HG02588 (cell line): ENCODE measurements around the gene TLCD5.

Experiments
- ATAC-seq: cut with Tn5 transposase; IDR thresholded peaks from one replicate; pipeline ENCODE4 v1.9.1; 2021; ENCODE audit warnings: mild to moderate bottlenecking, moderate library complexity; ENCODE audit not compliant: unreplicated experiment

TLCD5 gene

GRCh38 chr11:120336641-120337354 is 11.7 kb downstream of the TLCD5 start:
- peak; percentile 30 for ATAC-seq

DNA sequence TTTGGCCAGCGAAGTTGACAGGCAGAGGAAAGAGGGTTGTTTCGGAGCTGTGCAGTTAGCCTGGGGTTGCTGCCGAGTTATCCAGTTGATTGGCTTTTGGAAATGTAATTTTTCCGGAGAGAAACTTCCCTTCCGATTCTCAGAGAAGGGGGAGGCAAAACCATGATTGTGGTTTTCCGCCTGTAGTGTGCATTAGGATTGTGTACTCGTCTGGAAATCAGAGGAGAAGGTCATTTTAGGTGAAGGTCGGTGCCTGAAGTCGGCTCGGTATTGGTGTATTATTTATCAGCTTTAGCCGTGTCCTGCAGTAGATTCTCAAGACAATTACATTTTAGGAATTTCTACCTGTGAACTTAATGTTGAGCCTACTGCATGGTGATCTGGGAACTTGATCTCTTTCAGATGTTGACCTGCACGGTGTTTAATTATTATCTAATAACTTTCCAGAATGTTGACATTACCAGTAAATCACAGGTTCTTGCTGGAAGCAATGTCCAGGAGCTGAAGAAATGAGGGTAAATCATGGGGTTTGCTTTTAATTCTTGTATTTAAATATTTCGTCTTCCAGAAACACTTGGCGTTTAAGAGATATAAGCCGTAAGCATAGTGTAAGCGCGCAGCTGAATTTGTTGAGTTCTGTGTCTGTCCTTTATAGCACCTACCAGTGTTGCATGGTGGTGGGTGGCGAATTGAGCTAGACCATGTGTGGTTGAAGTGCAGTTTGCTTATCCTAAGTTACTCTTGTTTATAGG is 12.4 kb downstream of the TLCD5 start:
- ATAC-seq, result no peak

GRCh38 chr11:120338107-120338933 is 13.2 kb downstream of the TLCD5 start:
- ATAC-seq, result no peak

GRCh38 chr11:120339394-120339890 is 14.3 kb downstream of the TLCD5 start:
- ATAC-seq, result no peak

DNA sequence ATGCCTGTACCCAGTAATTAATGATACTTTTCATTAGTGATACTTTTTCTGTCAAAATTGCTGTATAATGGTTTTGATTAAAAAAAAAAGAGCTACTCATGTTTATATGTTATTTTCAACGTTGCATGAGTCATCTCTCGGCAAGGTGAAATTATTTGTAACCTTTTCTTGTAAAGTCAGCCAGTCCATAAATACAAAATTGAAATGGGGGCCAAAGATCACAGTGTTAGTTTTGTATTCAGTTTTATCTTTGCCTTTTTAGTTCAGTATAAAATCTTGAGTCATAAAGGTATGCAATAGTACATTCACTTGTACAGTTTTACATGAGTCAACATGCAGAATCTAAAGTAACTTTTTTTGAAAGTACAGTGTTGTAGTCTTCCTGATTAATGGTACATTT is 15.4 kb downstream of the TLCD5 start:
- ATAC-seq, result no peak

DNA sequence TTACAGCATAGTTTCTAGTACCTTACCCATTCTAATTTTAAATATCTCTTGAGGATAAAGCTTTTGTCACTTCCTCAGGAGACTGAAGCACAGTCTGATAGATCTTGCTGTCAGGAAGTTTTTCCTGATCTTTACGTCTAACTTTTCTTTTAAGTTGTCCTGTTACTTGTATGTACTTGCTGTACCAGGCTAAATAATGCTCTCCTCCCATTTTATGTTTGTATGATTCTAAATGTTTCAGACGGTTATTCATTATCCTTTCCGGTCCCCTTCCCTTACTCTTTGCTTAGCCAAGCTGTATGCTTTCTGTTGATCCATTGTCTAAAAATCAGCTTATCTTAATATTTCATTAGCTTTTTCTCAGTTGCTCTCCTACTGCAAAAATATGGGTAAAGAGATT is 17.1 kb downstream of the TLCD5 start:
- ATAC-seq, result no peak

DNA sequence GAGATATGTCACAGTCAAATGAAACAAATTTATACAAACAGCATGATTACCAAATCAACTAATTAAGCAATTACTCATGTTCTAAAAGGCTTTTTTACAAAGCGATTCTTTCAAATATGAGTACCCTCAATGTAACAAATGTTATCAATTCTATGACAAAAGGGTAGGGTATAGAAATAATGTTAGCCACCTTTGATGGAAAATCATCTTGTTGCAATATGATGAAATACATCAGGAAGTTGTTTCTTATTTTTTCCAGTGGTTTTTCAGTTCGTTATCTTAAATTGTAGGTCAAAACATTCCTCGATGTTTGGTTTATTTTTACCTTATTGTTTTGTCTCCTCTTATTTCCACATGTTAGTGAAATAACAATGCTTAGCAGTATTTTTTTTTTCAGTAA is 17.6 kb downstream of the TLCD5 start:
- no peak for ATAC-seq

GRCh38 chr11:120343429-120343828 is 18.3 kb downstream of the TLCD5 start:
- peak; percentile 60 for ATAC-seq

- peak; percentile 76 for ATAC-seq
Measured at GRCh38 chr11:120344302-120345004, 19.4 kb downstream of the TLCD5 start.

- no peak for ATAC-seq
Measured at GRCh38 chr11:120346233-120346632, 21.1 kb downstream of the TLCD5 start.

DNA sequence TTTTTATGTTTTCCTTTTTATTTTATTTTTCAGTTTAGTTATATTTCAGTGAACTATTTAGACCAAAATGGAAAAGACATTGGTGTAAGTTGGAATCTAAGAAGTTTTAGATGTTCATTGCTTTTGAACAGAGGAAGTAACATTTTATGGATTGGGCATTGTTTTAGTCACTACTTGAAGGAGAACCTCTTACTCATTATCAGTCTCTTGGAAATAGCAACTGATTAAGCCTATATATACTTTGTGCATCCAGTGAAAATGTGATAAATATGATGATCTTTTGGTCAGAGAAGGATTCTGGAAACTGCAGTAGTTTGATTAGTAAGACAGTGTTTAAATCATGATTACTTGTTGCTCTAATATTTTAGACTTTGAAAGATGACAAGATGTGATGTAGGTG is 25.5 kb downstream of the TLCD5 start:
- no peak for ATAC-seq

DNA sequence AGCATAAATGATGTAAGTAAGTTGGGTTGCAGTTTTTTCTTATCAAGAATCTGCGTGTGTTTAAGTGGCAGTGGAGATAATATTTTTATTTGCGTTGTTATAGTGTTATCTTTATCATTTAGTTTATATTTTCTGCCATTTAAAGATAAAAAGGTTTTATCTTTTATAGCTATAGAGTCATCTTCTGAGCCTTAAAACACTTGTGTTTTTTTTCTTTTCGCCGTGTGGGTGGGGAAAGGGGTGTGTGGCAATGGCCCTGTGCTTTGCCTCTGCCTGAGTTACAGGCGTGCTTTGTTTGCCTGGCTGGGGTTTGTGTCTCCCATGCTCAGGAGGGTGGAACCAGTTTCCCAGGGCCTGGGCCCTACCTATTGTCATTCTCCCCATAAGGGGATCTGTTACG is 27.3 kb downstream of the TLCD5 start:
- no peak for ATAC-seq

DNA sequence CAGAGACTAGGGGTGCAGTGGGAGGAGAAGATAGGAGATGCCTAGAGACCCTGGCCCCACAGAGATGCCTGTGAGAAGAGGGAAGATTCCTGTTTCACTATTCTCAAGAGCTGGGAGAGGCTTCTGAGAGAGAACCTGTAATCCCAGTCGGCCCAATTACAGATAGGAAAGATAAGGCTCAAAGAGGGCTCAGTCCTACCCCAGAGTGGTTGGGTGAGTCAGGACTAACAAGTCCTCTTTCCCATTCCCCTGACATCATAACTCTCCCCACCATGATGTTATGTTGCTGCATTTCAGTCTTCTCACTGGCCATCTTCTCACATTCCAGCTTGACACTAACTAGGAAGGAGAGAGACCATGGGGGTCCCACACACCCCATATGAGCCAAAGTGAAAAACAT is 29.0 kb downstream of the TLCD5 start:
- no peak for ATAC-seq

DNA sequence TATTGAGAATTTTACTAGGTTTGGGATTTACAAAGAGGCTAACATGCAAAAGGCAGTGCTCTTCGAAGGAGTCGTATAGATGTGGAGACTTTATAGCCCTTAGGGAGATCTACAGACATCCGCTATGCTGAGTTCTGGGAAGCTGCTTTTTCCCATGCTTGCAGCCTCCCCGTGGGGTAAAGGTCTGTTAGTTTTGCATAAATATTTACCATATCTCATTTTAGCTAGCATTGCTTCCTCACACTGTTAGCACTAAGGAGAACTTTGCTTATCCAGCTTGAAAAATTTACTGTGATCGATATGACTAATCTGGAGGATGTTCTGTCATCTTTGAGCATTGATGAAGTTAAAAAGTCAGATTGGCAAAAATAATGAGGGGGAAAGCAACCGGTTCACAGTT is 29.7 kb downstream of the TLCD5 start:
- ATAC-seq, result no peak

DNA sequence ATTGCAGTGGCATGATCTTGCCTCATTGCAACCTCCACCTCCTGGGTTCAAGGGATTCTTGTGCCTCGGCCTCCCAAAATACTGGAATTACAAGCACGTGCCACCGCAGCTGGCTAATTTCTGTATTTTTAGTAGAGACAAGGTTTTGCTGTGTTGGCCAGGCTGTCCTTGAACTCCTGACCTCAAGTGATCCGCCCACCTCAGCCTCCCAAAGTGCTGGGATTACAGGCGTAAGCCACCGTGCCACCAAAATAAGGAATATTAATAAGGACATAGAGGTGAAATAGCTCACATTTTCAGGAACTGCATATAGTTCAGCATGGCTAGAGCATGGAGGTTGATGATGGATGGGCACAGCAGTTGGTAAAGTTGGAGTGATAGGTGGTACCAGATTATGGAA is 32.5 kb downstream of the TLCD5 start:
- no peak for ATAC-seq

DNA sequence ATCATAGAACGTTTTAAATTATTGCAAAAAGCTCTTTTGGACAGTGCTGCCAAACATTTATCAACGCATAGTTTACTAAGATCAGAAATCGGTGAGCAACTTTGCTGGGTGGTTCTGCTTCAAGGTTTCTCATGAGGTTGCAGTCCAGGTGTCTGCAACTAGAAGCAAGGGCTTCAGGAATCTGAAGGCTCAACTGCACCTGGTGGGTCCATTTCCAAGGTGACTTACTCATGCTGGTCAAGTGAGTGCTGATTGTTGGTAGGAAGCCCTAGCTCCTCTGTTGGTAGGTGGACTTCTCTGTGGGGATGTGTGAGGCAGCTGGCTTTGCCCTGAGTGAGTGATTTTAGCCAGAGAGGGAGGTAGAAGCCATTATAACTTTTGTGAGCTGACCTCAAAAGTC is 33.6 kb downstream of the TLCD5 start:
- ATAC-seq, result no peak

DNA sequence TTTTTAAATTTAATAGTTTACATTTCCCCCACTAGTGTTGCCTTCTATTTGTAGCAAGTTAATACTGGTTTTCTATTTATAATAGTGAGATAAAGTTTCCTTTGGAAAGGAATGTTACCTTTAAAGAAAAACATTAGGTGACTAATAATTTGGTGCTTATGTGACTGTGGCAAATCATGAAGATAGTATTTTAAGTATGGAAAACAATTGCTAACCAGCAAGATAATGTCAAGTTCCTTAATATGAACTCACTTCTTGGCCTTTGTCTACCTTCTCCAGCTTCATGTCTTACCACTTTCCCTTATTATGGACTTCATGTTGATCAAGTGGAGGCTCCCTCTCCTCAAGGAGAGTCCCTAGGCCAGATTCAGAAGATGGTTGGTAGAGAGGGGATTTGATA is 38.3 kb downstream of the TLCD5 start:
- ATAC-seq, result no peak

- no peak for ATAC-seq
Measured at GRCh38 chr11:120365512-120365911, 40.4 kb downstream of the TLCD5 start.

DNA sequence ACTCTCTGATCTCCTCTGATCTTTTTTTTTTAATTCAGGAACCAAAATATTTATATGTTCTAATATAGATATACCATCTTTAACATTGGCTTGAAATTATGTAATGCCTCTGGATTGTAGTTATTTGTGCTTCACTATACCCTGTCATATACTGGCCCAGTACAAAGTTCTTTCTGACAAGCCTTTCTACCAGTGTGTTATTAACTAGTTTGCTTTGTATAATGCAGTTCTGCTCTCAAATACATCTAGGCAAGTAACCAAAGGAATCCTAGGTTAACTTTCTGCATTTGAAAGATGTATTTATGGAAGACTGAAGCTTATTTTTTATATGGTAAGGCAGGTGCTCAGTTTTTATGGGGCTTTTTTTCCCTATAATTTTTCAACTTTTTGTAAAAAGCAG is 47.2 kb downstream of the TLCD5 start:
- ATAC-seq, result no peak

GRCh38 chr11:120375076-120375475 is 50.0 kb downstream of the TLCD5 start:
- ATAC-seq, result no peak
